Keratinocyte (primary cell): ENCODE measurements around the gene PLBD2. TPM values are rescaled to one million over a fixed set of nuclear protein-coding genes. Genes with fewer than 3 reads are reported as not detected.

ENCODE experiments used
- DNase-seq: peaks from one replicate; pipeline ENCODE4 v3.0.0-alpha.2; 2011; ENCODE audit warnings: low read depth, missing footprints, low spot score
- FAIRE-seq: peaks from 2 replicates; lab custom pipeline; 2011; peaks lifted over from hg19 to GRCh38; lab: Jason Lieb, UNC
- H2AFZ ChIP-seq: 2 replicates; pipeline ENCODE4 v1.6.0; 2012; ENCODE audit warnings: low read length, control low read depth, inconsistent platforms; ENCODE audit not compliant: control insufficient read depth
- H3K27ac ChIP-seq: 2 replicates; pipeline ENCODE4 v1.5.1; 2011; ENCODE audit warnings: low read length; ENCODE audit not compliant: control insufficient read depth, insufficient read depth
- H3K27me3 ChIP-seq: 3 replicates; pipeline ENCODE4 v1.6.0; 2011; ENCODE audit warnings: low read length; ENCODE audit not compliant: control insufficient read depth, insufficient read depth; ENCODE audit errors: extremely low read depth
- H3K36me3 ChIP-seq, 2 experiments: 2 replicates in 1 of 2; 3 replicates in 1 of 2; pipeline ENCODE4 v1.5.1; 2011; ENCODE audit warnings: low read length in 2 of 2, mild to moderate bottlenecking in 1 of 2; ENCODE audit not compliant: control insufficient read depth in 2 of 2, insufficient read depth in 2 of 2; ENCODE audit errors: extremely low read depth in 1 of 2
- H3K4me1 ChIP-seq: 3 replicates; pipeline ENCODE4 v1.5.1; 2011; ENCODE audit warnings: low read length; ENCODE audit not compliant: control insufficient read depth, insufficient read depth; ENCODE audit errors: extremely low read depth
- H3K4me2 ChIP-seq: 3 replicates; pipeline ENCODE4 v1.6.0; 2011; ENCODE audit warnings: low read depth, low read length; ENCODE audit not compliant: control insufficient read depth, insufficient read depth; ENCODE audit errors: extremely low read depth
- H3K4me3 ChIP-seq, 3 experiments: fragments of 200-600 bp in 1 of 3; sonication (generic) in 1 of 3; 2 replicates in 2 of 3; 3 replicates in 1 of 3; pipeline ENCODE4 v1.5.1; 2011 to 2016; ENCODE audit warnings: low read length in 3 of 3, mild to moderate bottlenecking in 3 of 3, control low read depth in 2 of 3, inconsistent platforms in 1 of 3, low read depth in 1 of 3, mixed read lengths in 1 of 3, mixed run types in 1 of 3, moderate library complexity in 1 of 3; ENCODE audit not compliant: control insufficient read depth in 2 of 3, insufficient read depth in 2 of 3; ENCODE audit errors: extremely low read depth in 1 of 3
- H3K79me2 ChIP-seq: 2 replicates; pipeline ENCODE4 v1.6.0; 2012; ENCODE audit warnings: low read length; ENCODE audit not compliant: control insufficient read depth, insufficient read depth
- H3K9ac ChIP-seq: 3 replicates; pipeline ENCODE4 v1.6.0; 2011; ENCODE audit warnings: low read length; ENCODE audit not compliant: control insufficient read depth, insufficient read depth; ENCODE audit errors: extremely low read depth
- H3K9me1 ChIP-seq: 3 replicates; pipeline ENCODE4 v1.6.0; 2011; ENCODE audit warnings: low read length; ENCODE audit not compliant: control insufficient read depth, insufficient read depth; ENCODE audit errors: extremely low read depth
- H3K9me3 ChIP-seq: 2 replicates; pipeline ENCODE4 v1.5.1; 2012; ENCODE audit warnings: low read depth, low read length; ENCODE audit not compliant: control insufficient read depth
- H4K20me1 ChIP-seq: 3 replicates; pipeline ENCODE4 v1.6.0; 2011; ENCODE audit warnings: low read length; ENCODE audit not compliant: control insufficient read depth, insufficient read depth; ENCODE audit errors: extremely low read depth
- EZH2 ChIP-seq: IDR thresholded peaks from one replicate; pipeline ENCODE4 v1.6.1; 2012; ENCODE audit warnings: inconsistent platforms, mild to moderate bottlenecking, low read length, moderate library complexity
- dilution Hi-C: fragments of 300-500 bp; cut with MboI; formaldehyde crosslinking; loops from one replicate; pipeline ENCODE4 v1.7.0; 2020; ENCODE audit warnings: low sequenced_read_pairs; ENCODE audit not compliant: extremely low pct_ligation_motif_present
- polyA plus RNA-seq, 5 experiments: library from polyadenylated mRNA; depleted of rRNA in 3 of 5; stranded (reverse) in 3 of 5; stranded (forward) in 1 of 5; unstranded in 1 of 5; fragments of >200 nt; gene quantifications; 1 replicate in 1 of 5; 2 replicates in 3 of 5; 3 replicates in 1 of 5; pipeline versions ENCODE4 v1.2.1 to v1.2.3, GENCODE V29; 2011 to 2012; ENCODE audit warnings: missing spikeins in 2 of 5, low read depth in 1 of 5, low replicate concordance in 1 of 5
- TF ChIP-seq, protein P1 (sequence below), 3 experiments: IDR thresholded peaks in 1 of 3; conservative IDR thresholded peaks in 1 of 3; optimal IDR thresholded peaks in 1 of 3; 2 replicates in 2 of 3; 3 replicates in 1 of 3; pipeline versions ENCODE3 to v1.5.1; 2011; ENCODE audit warnings: low read length in 3 of 3, mild to moderate bottlenecking in 3 of 3, moderate library complexity in 2 of 3, control low read depth in 1 of 3, inconsistent platforms in 1 of 3; ENCODE audit not compliant: insufficient read depth in 2 of 3; ENCODE audit errors: extremely low read depth in 1 of 3

PLBD2 gene
- polyA plus RNA-seq, 1 donor (not counting 4 experiments of a cell fraction or from before 2014, with no cell fraction given), result 12.9 TPM

DNA sequence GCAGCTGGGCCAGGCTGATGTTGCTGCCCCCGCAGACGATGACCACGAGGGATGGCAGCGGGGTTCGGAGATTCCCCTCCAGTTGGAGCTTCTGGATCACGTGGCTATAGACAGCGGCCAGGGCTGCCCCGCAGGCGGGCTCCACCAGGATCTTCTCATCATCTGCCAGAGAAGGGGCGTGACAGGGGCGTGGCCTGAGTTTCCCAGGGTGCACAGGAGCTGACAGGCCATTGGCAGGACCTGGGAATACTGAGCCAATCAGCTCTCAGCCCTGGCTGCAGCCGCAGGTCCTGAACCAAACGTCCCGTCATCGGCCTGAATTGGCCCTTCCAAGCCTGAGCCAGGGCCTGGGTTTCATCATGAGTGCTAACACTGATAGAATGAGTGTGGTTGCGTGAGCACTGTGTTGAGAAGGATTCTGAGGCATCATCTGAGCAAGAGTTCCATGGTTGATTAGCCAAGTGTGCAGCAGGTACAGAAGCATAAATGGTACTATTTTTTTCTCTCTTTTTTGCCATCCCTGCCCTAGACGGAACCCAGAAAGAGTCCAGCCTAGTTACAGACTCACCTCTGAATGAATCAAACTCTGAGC, 34.7 kb downstream of the PLBD2 start:
- Histone ChIP-seq H3K79me2 (no peaks in the 10 kb centered on the region), H3K4me3 (no peak overlapping the region), H2AFZ (no peak overlapping the region), H3K4me1 (no peaks in the 10 kb centered on the region), H3K36me3 (peaks cover 0 to 8% of the 10 kb centered on the region in 2 experiments), H3K9ac (no peak overlapping the region), H3K27ac (no peak overlapping the region), H3K27me3 (no peaks in the 10 kb centered on the region), H4K20me1 (no peaks in the 10 kb centered on the region), H3K9me3 (no peaks in the 10 kb centered on the region), H3K4me2 (no peak overlapping the region), H3K9me1 (no peaks in the 10 kb centered on the region)
- FAIRE-seq, result no peak
- dilution Hi-C loops, result no loop called here
- no peak for TF ChIP-seq EZH2
- TF ChIP-seq, protein P1, sequence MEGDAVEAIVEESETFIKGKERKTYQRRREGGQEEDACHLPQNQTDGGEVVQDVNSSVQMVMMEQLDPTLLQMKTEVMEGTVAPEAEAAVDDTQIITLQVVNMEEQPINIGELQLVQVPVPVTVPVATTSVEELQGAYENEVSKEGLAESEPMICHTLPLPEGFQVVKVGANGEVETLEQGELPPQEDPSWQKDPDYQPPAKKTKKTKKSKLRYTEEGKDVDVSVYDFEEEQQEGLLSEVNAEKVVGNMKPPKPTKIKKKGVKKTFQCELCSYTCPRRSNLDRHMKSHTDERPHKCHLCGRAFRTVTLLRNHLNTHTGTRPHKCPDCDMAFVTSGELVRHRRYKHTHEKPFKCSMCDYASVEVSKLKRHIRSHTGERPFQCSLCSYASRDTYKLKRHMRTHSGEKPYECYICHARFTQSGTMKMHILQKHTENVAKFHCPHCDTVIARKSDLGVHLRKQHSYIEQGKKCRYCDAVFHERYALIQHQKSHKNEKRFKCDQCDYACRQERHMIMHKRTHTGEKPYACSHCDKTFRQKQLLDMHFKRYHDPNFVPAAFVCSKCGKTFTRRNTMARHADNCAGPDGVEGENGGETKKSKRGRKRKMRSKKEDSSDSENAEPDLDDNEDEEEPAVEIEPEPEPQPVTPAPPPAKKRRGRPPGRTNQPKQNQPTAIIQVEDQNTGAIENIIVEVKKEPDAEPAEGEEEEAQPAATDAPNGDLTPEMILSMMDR (optimal IDR thresholded peaks at IDR 0.05 in 1 of 3, IDR thresholded peaks at IDR 0.05 in 1 of 3, conservative IDR thresholded peaks at IDR 0.05 in 1 of 3; ENCODE audit: extremely low read depth in 1 of 3, insufficient read depth in 2 of 3, low read length in 3 of 3), result no peak
- DNase-seq, result no peak

DNA sequence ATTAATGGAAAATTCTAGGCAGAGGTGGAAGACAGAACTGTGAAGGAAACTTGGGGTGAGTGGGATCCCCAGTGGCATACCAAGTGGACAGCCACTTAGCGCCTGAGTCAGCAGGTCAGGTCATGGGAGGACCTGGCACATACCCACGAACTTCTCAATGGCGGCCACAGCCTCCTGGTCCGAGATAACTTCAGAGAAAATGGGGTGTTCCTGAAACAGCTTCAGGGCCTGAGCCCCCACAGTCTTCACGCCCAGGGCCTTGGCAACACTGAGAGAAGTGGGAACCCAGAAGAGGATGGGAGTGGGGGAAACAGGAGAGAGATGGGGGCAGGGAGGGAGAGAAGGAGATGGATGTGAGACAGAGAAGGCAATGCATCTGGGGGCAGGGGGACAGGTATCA, 35.4 kb downstream of the PLBD2 start:
- no peak overlapping the region for H3K4me3 ChIP-seq
- H3K36me3 ChIP-seq, result peaks cover 0 to 8% of the 10 kb centered on the region in 2 experiments
- dilution Hi-C loops, result no loop called here
- no peaks in the 10 kb centered on the region for H3K9me3 ChIP-seq
- no peak for DNase-seq
- H3K27me3 ChIP-seq, result no peaks in the 10 kb centered on the region
- no peak overlapping the region for H3K27ac ChIP-seq
- H4K20me1 ChIP-seq, result no peaks in the 10 kb centered on the region
- H2AFZ ChIP-seq, result no peak overlapping the region
- H3K4me2 ChIP-seq, result no peak overlapping the region
- no peaks in the 10 kb centered on the region for H3K9me1 ChIP-seq
- no peak overlapping the region for H3K9ac ChIP-seq
- TF ChIP-seq, protein P1 (optimal IDR thresholded peaks at IDR 0.05 in 1 of 3, IDR thresholded peaks at IDR 0.05 in 1 of 3, conservative IDR thresholded peaks at IDR 0.05 in 1 of 3; ENCODE audit: extremely low read depth in 1 of 3, insufficient read depth in 2 of 3, low read length in 3 of 3), result no peak
- TF ChIP-seq EZH2, result no peak
- H3K79me2 ChIP-seq, result no peaks in the 10 kb centered on the region
- H3K4me1 ChIP-seq, result no peaks in the 10 kb centered on the region
- no peak for FAIRE-seq
